Activated CD8-positive, alpha-beta T cell treated with anti-CD3 and anti-CD28 coated beads for 36 hours (primary cell): Measurements from ENCODE around the gene PLS1. TPM values are rescaled to one million over a fixed set of nuclear protein-coding genes. Genes with fewer than 3 reads are reported as not detected.

Source experiments
- ATAC-seq: fragments of 200-7000 bp; cut with Tn5 transposase; one replicate; pipeline ENCODE4 v1.10.0; 2021; ENCODE audit warnings: mild to moderate bottlenecking, moderate library complexity
- CTCF ChIA-PET: fragments of 350-600 bp; sonication (Branson Sonifier 250); formaldehyde crosslinking; loops from one replicate; lab custom pipeline; 2021; ENCODE audit warnings: antibody characterized with exemption; lab: Charles Lee
- POLR2A ChIA-PET: fragments of 350-600 bp; sonication (Branson Sonifier 250); formaldehyde crosslinking; loops from one replicate; lab custom pipeline; 2021; ENCODE audit warnings: antibody characterized with exemption; lab: Charles Lee
- DNase-seq: peaks from one replicate; pipeline ENCODE4 v3.0.0-alpha.2; 2020
- H3K27ac Mint-ChIP-seq: one replicate; pipeline ENCODE4 v1.8.0; 2021; ENCODE audit warnings: mild to moderate bottlenecking, mixed read lengths
- H3K27me3 Mint-ChIP-seq: one replicate; pipeline ENCODE4 v1.8.0; 2021; ENCODE audit warnings: mixed read lengths
- H3K36me3 Mint-ChIP-seq: one replicate; pipeline ENCODE4 v1.8.0; 2021; ENCODE audit warnings: low read depth, mixed read lengths
- H3K4me1 Mint-ChIP-seq: one replicate; pipeline ENCODE4 v1.8.0; 2021; ENCODE audit warnings: low read depth, mixed read lengths
- H3K4me3 Mint-ChIP-seq: one replicate; pipeline ENCODE4 v1.8.0; 2021; ENCODE audit warnings: mild to moderate bottlenecking, moderate library complexity, mixed read lengths
- H3K9me3 Mint-ChIP-seq: one replicate; pipeline ENCODE4 v1.8.0; 2021; ENCODE audit warnings: mixed read lengths
- CTCF ChIP-seq: fragments of 200-600 bp; IDR thresholded peaks from one replicate; pipeline ENCODE4 v1.8.0; 2022; ENCODE audit warnings: antibody characterized with exemption, mild to moderate bottlenecking
- intact Hi-C: fragments of 100-400 bp; cut with micrococcal nuclease; formaldehyde crosslinking; loops from one replicate; pipeline ENCODE4 v1.10.0; 2022
- total RNA-seq, 2 experiments: library from RNA; stranded (reverse); gene quantifications; one replicate each; pipeline ENCODE4 v1.2.3, GENCODE V29; 2021

PLS1 gene
- total RNA-seq, 2 experiments from 2014 or later: 4.7 to 5.6 TPM

DNA sequence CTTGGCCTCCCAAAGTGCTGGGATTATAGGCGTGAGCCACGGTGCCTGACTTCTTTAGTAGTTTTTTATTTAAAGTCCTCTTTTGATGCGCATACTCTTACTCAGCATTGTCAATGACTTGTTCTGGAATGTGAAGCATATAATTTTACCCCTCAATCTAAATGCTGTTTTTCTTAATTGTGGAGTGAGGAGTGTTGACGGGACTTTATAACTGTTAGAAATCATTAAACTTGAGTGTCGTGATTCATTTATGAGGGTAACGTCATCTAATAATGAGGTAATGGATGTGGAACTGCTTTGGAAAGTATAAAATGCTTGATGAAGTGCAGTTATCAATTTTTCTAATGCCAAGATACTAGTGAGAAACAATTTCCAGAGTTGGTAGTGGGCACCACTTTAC, 48.3 kb downstream of the PLS1 start:
- intact Hi-C loops: no loop called here
- Mint-ChIP-seq H3K27ac (no peak overlapping the region), H3K4me1 (no peaks in the 10 kb centered on the region), H3K36me3 (no peaks in the 10 kb centered on the region), H3K27me3 (no peaks in the 10 kb centered on the region), H3K9me3 (no peaks in the 10 kb centered on the region), H3K4me3 (no peak overlapping the region)
- ChIA-PET POLR2A (no interaction called here), CTCF (no interaction called here)
- TF ChIP-seq CTCF: no peak
- ATAC-seq (no peak), DNase-seq (no peak)

GRCh38 chr3:142645236-142645793, 49.1 kb downstream of the PLS1 start:
- Mint-ChIP-seq H3K4me1 (no peaks in the 10 kb centered on the region), H3K36me3 (no peaks in the 10 kb centered on the region), H3K9me3 (no peaks in the 10 kb centered on the region), H3K4me3 (no peak overlapping the region), H3K27me3 (no peaks in the 10 kb centered on the region), H3K27ac (no peak overlapping the region)
- no peak for ATAC-seq
- CTCF ChIA-PET: no interaction called here
- no peak for DNase-seq
- POLR2A ChIA-PET: no interaction called here
- no peak for TF ChIP-seq CTCF
- intact Hi-C loops: no loop called here

DNA sequence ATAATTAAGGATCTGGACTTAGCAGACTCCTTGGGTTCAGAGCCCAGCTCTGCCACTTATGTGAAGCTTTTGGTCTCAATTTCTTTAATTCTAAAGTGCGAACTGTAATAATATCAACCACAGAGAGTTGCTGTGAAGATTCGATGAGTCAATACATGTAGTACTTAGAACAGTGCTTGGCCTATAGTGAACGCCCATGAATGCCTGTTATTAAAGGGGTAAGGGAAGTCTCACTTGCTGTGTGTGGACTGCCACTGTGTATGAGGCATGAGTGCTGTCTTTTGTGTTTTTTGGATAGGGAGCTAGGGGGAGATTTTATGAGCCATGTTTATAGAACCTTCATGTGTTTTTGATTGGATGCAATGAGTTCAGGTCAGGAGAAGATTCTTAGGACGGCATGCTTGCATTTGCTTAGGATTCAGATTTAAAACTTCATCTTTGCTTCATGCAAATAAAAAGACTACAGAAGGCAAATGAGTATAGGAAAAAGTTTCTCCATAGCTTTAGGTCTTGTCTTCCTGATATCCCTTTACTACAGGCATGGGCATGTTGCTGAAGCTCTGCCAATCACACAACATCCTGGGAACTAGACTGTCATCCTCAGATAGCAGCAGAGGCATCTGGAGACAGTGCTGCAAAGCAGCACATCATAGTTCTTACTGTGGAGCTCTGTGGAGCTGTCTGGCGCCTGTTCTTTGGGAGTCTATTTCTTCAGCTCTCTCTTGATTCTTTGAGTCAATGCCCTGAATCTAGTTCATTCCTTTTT, 50.0 kb downstream of the PLS1 start:
- POLR2A ChIA-PET: no interaction called here
- Mint-ChIP-seq H3K4me3 (no peak overlapping the region), H3K27ac (no peak overlapping the region), H3K27me3 (no peaks in the 10 kb centered on the region), H3K9me3 (no peaks in the 10 kb centered on the region), H3K4me1 (no peaks in the 10 kb centered on the region), H3K36me3 (no peaks in the 10 kb centered on the region)
- CTCF ChIA-PET: no interaction called here
- TF ChIP-seq CTCF: no peak
- no peak for DNase-seq
- ATAC-seq: no peak
- intact Hi-C loops: no loop called here

GRCh38 chr3:142647856-142648255, 51.7 kb downstream of the PLS1 start:
- TF ChIP-seq CTCF: no peak
- H3K4me3 Mint-ChIP-seq: no peak overlapping the region
- POLR2A ChIA-PET: no interaction called here
- DNase-seq: no peak
- H3K27me3 Mint-ChIP-seq: no peaks in the 10 kb centered on the region
- intact Hi-C loops: no loop called here
- H3K4me1 Mint-ChIP-seq: no peaks in the 10 kb centered on the region
- no peak overlapping the region for H3K27ac Mint-ChIP-seq
- ATAC-seq: no peak
- CTCF ChIA-PET: no interaction called here
- H3K36me3 Mint-ChIP-seq: no peaks in the 10 kb centered on the region
- H3K9me3 Mint-ChIP-seq: no peaks in the 10 kb centered on the region

GRCh38 chr3:142648950-142649349, 52.8 kb downstream of the PLS1 start:
- intact Hi-C loops: no loop called here
- H3K27me3 Mint-ChIP-seq: no peaks in the 10 kb centered on the region
- H3K4me1 Mint-ChIP-seq: no peaks in the 10 kb centered on the region
- ChIA-PET CTCF (no interaction called here), POLR2A (interaction anchor here (0.6 kb wide), 1 partner anchor 144 kb away, joined by 3 read pairs; no protein-coding TSS in a partner anchor)
- no peak for DNase-seq
- H3K4me3 Mint-ChIP-seq: no peak overlapping the region
- H3K36me3 Mint-ChIP-seq: no peaks in the 10 kb centered on the region
- no peak overlapping the region for H3K27ac Mint-ChIP-seq
- no peak for TF ChIP-seq CTCF
- H3K9me3 Mint-ChIP-seq: no peaks in the 10 kb centered on the region
- no peak for ATAC-seq
